CD14-positive monocyte (primary cell): ENCODE results near the gene NANOGP8. TPM values are rescaled to one million over a fixed set of nuclear protein-coding genes. Genes with fewer than 3 reads are reported as not detected.

Source experiments
- DNase-seq, 3 donors: peaks; one replicate each; pipeline ENCODE4 v3.0.0-alpha.2; 2011 to 2022
- H2AFZ ChIP-seq: 2 replicates; pipeline ENCODE4 v1.6.0; 2012; ENCODE audit warnings: mild to moderate bottlenecking, low read depth, low read length, inconsistent platforms; ENCODE audit not compliant: insufficient read depth, poor library complexity, severe bottlenecking
- H3K27ac ChIP-seq, 2 donors: 1 replicate in 1 of 2; 2 replicates in 1 of 2; pipeline ENCODE4 v1.5.1; 2012 to 2013; ENCODE audit warnings: low read length in 2 of 2, control low read depth in 1 of 2, inconsistent platforms in 1 of 2, low read depth in 1 of 2, mild to moderate bottlenecking in 1 of 2
- H3K27me3 ChIP-seq, 2 donors: one replicate each; pipeline versions ENCODE4 v1.6.0 to v1.6.1; 2011 to 2013; ENCODE audit warnings: low read length in 2 of 2; ENCODE audit not compliant: control insufficient read depth in 2 of 2, insufficient read depth in 2 of 2
- H3K36me3 ChIP-seq, 2 donors: replicated peaks in 1 of 2; 1 replicate in 1 of 2; 2 replicates in 1 of 2; pipeline versions ENCODE4 v1.5.1 to v1.6.1; 2012 to 2013; ENCODE audit warnings: low read length in 2 of 2, control low read depth in 1 of 2, inconsistent platforms in 1 of 2, mild to moderate bottlenecking in 1 of 2; ENCODE audit not compliant: insufficient read depth in 2 of 2, control insufficient read depth in 1 of 2
- H3K4me1 ChIP-seq, 2 donors: 1 replicate in 1 of 2; 2 replicates in 1 of 2; pipeline versions ENCODE4 v1.5.1 to v1.6.1; 2012 to 2013; ENCODE audit warnings: low read length in 2 of 2, control low read depth in 1 of 2, inconsistent platforms in 1 of 2, mild to moderate bottlenecking in 1 of 2, moderate library complexity in 1 of 2; ENCODE audit not compliant: insufficient read depth in 2 of 2, control insufficient read depth in 1 of 2
- H3K4me2 ChIP-seq: replicated peaks from 2 replicates; pipeline ENCODE3; 2012; ENCODE audit warnings: low read length, moderate library complexity, mild to moderate bottlenecking; ENCODE audit not compliant: poor library complexity, severe bottlenecking; ENCODE audit errors: extremely low read depth
- H3K4me3 ChIP-seq, 3 experiments: fragments of 200-600 bp in 1 of 3; sonication (generic) in 1 of 3; replicated peaks in 1 of 3; 1 replicate in 2 of 3; 2 replicates in 1 of 3; pipeline ENCODE4 v1.5.1; 2011 to 2013; ENCODE audit warnings: low read length in 3 of 3, mild to moderate bottlenecking in 3 of 3, control low read depth in 2 of 3, low read depth in 2 of 3, inconsistent platforms in 1 of 3, moderate library complexity in 1 of 3
- H3K79me2 ChIP-seq: 2 replicates; pipeline ENCODE4 v1.6.0; 2012; ENCODE audit warnings: mild to moderate bottlenecking, control low read depth, inconsistent platforms, low read length, moderate library complexity; ENCODE audit not compliant: insufficient read depth
- H3K9ac ChIP-seq: 2 replicates; pipeline ENCODE4 v1.6.0; 2017; ENCODE audit warnings: low read length, mild to moderate bottlenecking; ENCODE audit not compliant: insufficient read depth, poor library complexity, severe bottlenecking
- H3K9me3 ChIP-seq, 2 donors: replicated peaks in 1 of 2; 1 replicate in 1 of 2; 2 replicates in 1 of 2; pipeline versions ENCODE4 v1.5.1 to v1.6.1; 2012 to 2013; ENCODE audit warnings: low read length in 2 of 2, control low read depth in 1 of 2; ENCODE audit not compliant: control insufficient read depth in 1 of 2, insufficient read depth in 1 of 2
- H4K20me1 ChIP-seq: 2 replicates; pipeline ENCODE4 v1.6.0; 2012; ENCODE audit warnings: mild to moderate bottlenecking, low read length, control low read depth, moderate library complexity; ENCODE audit not compliant: insufficient read depth
- H3K27ac Mint-ChIP-seq, 7 donors: one replicate each; pipeline ENCODE4 v1.8.0; 2020; ENCODE audit warnings: mild to moderate bottlenecking in 7 of 7, mixed read lengths in 7 of 7, moderate library complexity in 6 of 7, inconsistent platforms in 2 of 7
- H3K27me3 Mint-ChIP-seq, 3 donors: one replicate each; pipeline ENCODE4 v1.8.0; 2021 to 2022; ENCODE audit warnings: low read depth in 3 of 3, mild to moderate bottlenecking in 3 of 3, mixed read lengths in 3 of 3, moderate library complexity in 3 of 3, inconsistent platforms in 1 of 3
- H3K36me3 Mint-ChIP-seq, 2 donors: one replicate each; pipeline ENCODE4 v1.8.0; 2020; ENCODE audit warnings: mixed read lengths in 2 of 2, inconsistent platforms in 1 of 2, mild to moderate bottlenecking in 1 of 2
- H3K4me1 Mint-ChIP-seq: one replicate; pipeline ENCODE4 v1.8.0; 2020; ENCODE audit warnings: mild to moderate bottlenecking, mixed read lengths
- H3K4me3 Mint-ChIP-seq, 2 donors: one replicate each; pipeline ENCODE4 v1.8.0; 2020; ENCODE audit warnings: mild to moderate bottlenecking in 2 of 2, mixed read lengths in 2 of 2, moderate library complexity in 1 of 2
- H3K9me3 Mint-ChIP-seq, 7 donors: one replicate each; pipeline ENCODE4 v1.8.0; 2020 to 2022; ENCODE audit warnings: mixed read lengths in 7 of 7, mild to moderate bottlenecking in 6 of 7, moderate library complexity in 6 of 7, inconsistent platforms in 2 of 7
- CTCF ChIP-seq: fragments of 200-600 bp; IDR thresholded peaks from one replicate; pipeline ENCODE4 v1.8.0; 2022; ENCODE audit warnings: antibody characterized with exemption, mild to moderate bottlenecking
- WGBS: methylation state at CpG from one replicate; pipeline ENCODE4 v1.1.5; 2013; ENCODE audit warnings: missing lambda C conversion rate; ENCODE audit not compliant: insufficient coverage; 5-methylcytosine and 5-hydroxymethylcytosine counted together
- intact Hi-C, 2 donors: fragments of 100-400 bp; cut with micrococcal nuclease; formaldehyde crosslinking; loops; one replicate each; pipeline versions ENCODE4 v1.15.0 to v1.15.1; 2023
- polyA plus RNA-seq, 3 donors: library from polyadenylated mRNA; depleted of rRNA in 1 of 3; unstranded in 2 of 3; stranded (reverse) in 1 of 3; fragments of 300-500 nt in 2 of 3; fragments of >200 nt in 1 of 3; fragmentation: Illumina TruSeq in 2 of 3; gene quantifications; 1 replicate in 2 of 3; 2 replicates in 1 of 3; pipeline ENCODE4 v1.2.3, GENCODE V29; 2012 to 2021

NANOGP8 gene
- polyA plus RNA-seq, 3 donors = not detected

- Histone ChIP-seq H2AFZ (no peak overlapping the region), H3K27ac (no peak overlapping the region), H3K9me3 (peaks cover 0 to 7% of the 10 kb centered on the region in 2 donors), H3K79me2 (no peaks in the 10 kb centered on the region), H4K20me1 (no peaks in the 10 kb centered on the region), H3K9ac (no peak overlapping the region), H3K4me2 (no peak overlapping the region), H3K4me1 (no peaks in the 10 kb centered on the region), H3K36me3 (no peaks in the 10 kb centered on the region), H3K27me3 (no peaks in the 10 kb centered on the region), H3K4me3 (no peak overlapping the region)
- peaks cover 0 to 1% (median 0%) of the 10 kb centered on the region in 3 donors for H3K27me3 Mint-ChIP-seq
- no peaks in the 10 kb centered on the region for H3K4me1 Mint-ChIP-seq
- DNase-seq = no peak
- intact Hi-C loops = no loop called here
- H3K4me3 Mint-ChIP-seq = no peak overlapping the region
- no peak overlapping the region for H3K27ac Mint-ChIP-seq
- no peaks in the 10 kb centered on the region for H3K36me3 Mint-ChIP-seq
- TF ChIP-seq CTCF = no peak
- H3K9me3 Mint-ChIP-seq = peaks cover 7 to 14% (median 11%) of the 10 kb centered on the region in 7 donors
Observed at GRCh38 chr15:35123743-35124142, 38.6 kb upstream of the NANOGP8 start.

- no peaks in the 10 kb centered on the region for H3K27me3 ChIP-seq
- DNase-seq = no peak
- Mint-ChIP-seq H3K4me3 (no peak overlapping the region), H3K27me3 (peaks cover 0 to 1% (median 0%) of the 10 kb centered on the region in 3 donors), H3K36me3 (no peaks in the 10 kb centered on the region), H3K9me3 (peaks cover 7 to 14% (median 11%) of the 10 kb centered on the region in 7 donors), H3K27ac (no peak overlapping the region), H3K4me1 (no peaks in the 10 kb centered on the region)
- no peak overlapping the region for H3K9ac ChIP-seq
- intact Hi-C loops = no loop called here
- H4K20me1 ChIP-seq = no peaks in the 10 kb centered on the region
- no peak overlapping the region for H3K27ac ChIP-seq
- WGBS = 96% methylated on average over 39 of the region's 47 CpGs
- H3K4me1 ChIP-seq = no peaks in the 10 kb centered on the region
- TF ChIP-seq CTCF = no peak
- no peak overlapping the region for H2AFZ ChIP-seq
- no peaks in the 10 kb centered on the region for H3K36me3 ChIP-seq
- no peaks in the 10 kb centered on the region for H3K79me2 ChIP-seq
- H3K9me3 ChIP-seq = peaks cover 0 to 7% of the 10 kb centered on the region in 2 donors
- no peak overlapping the region for H3K4me3 ChIP-seq
- no peak overlapping the region for H3K4me2 ChIP-seq
Observed at GRCh38 chr15:35121611-35122359, 36.7 kb upstream of the NANOGP8 start.
